GM18498 (cell line): Measurements from ENCODE around the gene RAD23B.

Source experiments
- ATAC-seq: cut with Tn5 transposase; IDR thresholded peaks from one replicate; pipeline ENCODE4 v1.9.1; 2021; ENCODE audit warnings: mild to moderate bottlenecking, moderate library complexity; ENCODE audit not compliant: unreplicated experiment

The RAD23B gene

GRCh38 chr9:107367727-107368502, 84.8 kb downstream of the RAD23B start:
- ATAC-seq, result no peak

GRCh38 chr9:107368696-107369095, 85.6 kb downstream of the RAD23B start:
- ATAC-seq, result no peak

GRCh38 chr9:107373809-107374208, 90.7 kb downstream of the RAD23B start:
- ATAC-seq, result no peak

GRCh38 chr9:107375001-107375400, 91.9 kb downstream of the RAD23B start:
- no peak for ATAC-seq

GRCh38 chr9:107375651-107376369, 92.7 kb downstream of the RAD23B start:
- no peak for ATAC-seq

GRCh38 chr9:107378006-107378405, 94.9 kb downstream of the RAD23B start:
- ATAC-seq, result no peak
